DOHH2 (cell line): ENCODE data around the gene LARGE1.

Experiments used
- CTCF ChIP-seq: fragments of 200-600 bp; sonication (generic); IDR thresholded peaks from one replicate; pipeline ENCODE4 v1.5.1; 2014; ENCODE audit warnings: antibody characterized with exemption, mild to moderate bottlenecking, low read depth, low read length; ENCODE audit not compliant: poor library complexity, severe bottlenecking
- EZH2phosphoT487 ChIP-seq: fragments of 200-600 bp; sonication (generic); IDR thresholded peaks from 2 replicates; pipeline ENCODE4 v1.6.1; 2017; ENCODE audit warnings: borderline replicate concordance, mild to moderate bottlenecking, antibody characterized with exemption, low read length, moderate library complexity, mixed read lengths

GRCh38 chr22:33481550-33481949 is 438.7 kb downstream of the LARGE1 start:
- TF ChIP-seq CTCF: no peak
- TF ChIP-seq EZH2phosphoT487: no peak
